RKO (cell line): ENCODE data around the gene SALL2.
"Not testable (repeated sequence)": the region's sequence is repeated elsewhere in the genome, so short reads cannot be mapped to it uniquely, and the experiment has no call there.

ENCODE experiments used
- DNase-seq: peaks from one replicate; pipeline ENCODE4 v3.0.0-alpha.2; 2016; ENCODE audit warnings: low spot score

The SALL2 gene

DNA sequence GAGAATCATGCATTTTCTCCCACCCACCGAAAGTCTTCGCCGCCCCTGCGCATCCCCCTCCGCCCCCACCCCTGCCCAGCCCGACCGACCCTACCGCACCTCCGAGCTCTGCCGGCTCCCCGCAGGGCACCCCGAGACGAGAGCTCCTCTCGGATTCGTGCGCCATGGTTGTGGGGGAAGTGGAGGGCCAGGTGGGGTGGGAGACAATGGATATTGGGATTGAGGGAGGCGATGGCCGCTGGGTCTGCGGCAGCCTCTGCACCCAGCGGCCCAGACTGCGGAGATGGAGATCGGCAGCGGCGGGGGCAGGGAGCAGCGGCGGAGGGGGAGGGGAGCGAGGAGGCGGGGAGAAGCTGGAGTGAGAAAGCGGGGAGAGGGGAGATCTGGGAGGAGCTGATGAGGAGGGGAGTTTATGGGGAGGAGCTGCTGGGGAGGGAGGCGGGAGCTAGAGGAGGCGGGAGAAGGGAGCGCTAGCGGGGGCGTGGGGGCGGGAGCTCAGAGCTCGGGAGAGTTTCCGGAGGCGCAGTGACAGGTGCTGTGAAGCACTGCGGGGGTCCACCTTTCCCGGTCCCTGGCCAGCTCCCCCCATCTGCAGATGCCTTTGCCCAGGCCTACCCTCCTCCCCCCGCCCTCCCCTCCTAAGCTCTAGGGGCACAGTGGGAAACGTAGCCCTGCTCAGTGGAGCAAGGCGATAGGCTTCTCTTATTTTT is at the start of gene SALL2:
SALL2 (minus strand) TSS at position 385 of the 710 bp plus-strand sequence; CDS start at position 166, 219 bp downstream.
- DNase-seq = no peak

GRCh38 chr14:21575661-21576060 is 49.5 kb upstream of the SALL2 start:
- DNase-seq = no peak

GRCh38 chr14:21572604-21573003 is 46.5 kb upstream of the SALL2 start:
- DNase-seq = no peak

GRCh38 chr14:21558703-21559170 is 32.6 kb upstream of the SALL2 start:
- DNase-seq = no peak

DNA sequence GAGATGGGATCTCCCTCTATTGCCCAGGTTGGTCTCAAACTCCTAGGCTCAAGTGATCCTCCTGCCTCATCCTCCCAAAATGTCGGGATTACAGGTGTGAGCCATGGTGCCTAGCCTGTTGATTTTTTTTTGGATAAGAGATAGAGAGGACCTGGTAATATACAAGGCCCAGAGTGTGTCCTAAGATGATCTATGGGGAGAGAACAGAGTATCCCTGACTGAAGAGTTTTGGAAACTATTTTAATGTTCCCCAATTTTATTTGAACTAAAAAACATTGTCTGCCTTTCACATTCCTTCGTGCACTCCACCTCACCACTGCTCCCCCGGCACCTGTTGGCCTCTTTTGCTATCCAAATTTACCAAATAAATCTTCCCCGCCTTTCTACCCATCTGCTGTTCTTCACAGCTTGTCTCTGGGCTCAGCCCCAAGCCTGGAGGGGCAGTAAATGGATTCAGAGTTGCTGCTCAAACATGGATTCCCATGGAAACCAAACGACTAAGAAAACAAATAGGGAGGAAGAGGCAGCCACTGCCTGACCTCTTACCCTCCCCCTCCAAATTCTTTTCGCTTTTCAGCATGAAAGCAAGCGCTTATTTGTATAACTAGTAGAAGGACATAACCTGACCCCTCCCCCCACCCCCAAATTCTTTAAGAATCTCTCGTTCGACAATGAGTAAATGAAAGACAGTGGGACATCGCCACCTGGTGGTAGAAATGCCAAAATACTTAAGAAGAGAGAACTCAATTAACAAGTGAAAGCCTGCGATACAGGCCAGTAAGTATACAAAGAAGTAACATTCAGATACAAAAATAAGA is 31.1 kb upstream of the SALL2 start:
- DNase-seq = peak; percentile 88

- no peak for DNase-seq
Observed at GRCh38 chr14:21556378-21557083, 30.4 kb upstream of the SALL2 start.

DNA sequence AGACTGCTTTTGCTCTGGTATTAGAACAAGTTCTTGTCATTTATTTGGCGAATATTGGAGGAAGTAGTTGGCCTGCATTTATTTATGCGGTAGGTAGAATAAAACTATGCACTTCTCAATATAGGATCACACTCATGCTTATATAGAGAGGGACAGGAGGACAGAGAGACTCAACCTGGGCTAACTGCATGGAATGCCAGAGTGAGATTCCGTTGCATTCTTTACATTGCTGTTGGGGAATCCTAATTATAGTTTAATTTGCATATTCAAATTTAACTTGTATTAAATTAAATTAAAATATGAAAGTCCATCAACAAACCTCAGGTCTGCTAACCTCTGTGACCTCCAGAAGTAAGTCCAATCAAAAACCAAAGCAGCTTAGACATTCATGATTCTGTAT is 27.1 kb upstream of the SALL2 start:
- DNase-seq = no peak

DNA sequence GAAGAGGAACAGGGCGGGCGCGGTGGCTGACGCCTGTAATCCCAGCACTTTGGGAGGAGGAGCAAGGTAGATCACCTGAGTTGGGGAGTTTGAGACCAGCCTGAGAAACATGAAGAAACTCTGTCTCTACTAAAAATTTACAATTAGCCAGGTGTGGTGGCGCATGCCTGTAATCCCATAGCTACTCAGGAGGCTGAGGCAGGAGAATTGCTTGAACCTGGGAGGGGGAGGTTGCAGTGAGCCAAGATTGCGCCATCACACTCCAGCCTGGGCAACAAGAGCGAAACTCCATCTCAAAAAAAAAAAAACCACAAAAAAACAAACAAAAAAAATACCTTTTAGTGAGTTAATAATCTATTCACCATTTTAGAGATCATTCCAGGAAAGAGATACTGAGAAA is 18.4 kb upstream of the SALL2 start:
- not testable (repeated sequence) for DNase-seq

DNA sequence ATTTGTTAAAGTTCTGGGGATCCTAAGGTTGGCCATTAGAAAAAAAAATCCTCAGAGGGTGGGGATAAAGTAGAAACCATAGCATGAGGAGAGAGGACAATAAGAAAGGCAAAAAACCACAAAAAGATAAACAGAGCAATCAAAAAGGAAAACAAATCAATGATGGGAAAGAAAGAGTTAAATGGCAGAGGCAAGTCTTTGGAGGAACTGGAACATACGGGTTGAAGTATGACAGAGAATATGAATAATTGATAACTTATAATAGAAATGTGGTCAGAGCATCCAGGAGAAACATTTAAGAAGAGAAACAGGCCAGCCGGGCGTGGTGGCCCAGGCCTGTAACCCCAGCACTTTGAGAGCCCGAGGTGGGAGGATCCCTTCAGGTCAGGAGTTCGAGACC is 17.8 kb upstream of the SALL2 start:
- no peak for DNase-seq

- DNase-seq = no peak
Observed at GRCh38 chr14:21543521-21543960, 17.4 kb upstream of the SALL2 start.

DNA sequence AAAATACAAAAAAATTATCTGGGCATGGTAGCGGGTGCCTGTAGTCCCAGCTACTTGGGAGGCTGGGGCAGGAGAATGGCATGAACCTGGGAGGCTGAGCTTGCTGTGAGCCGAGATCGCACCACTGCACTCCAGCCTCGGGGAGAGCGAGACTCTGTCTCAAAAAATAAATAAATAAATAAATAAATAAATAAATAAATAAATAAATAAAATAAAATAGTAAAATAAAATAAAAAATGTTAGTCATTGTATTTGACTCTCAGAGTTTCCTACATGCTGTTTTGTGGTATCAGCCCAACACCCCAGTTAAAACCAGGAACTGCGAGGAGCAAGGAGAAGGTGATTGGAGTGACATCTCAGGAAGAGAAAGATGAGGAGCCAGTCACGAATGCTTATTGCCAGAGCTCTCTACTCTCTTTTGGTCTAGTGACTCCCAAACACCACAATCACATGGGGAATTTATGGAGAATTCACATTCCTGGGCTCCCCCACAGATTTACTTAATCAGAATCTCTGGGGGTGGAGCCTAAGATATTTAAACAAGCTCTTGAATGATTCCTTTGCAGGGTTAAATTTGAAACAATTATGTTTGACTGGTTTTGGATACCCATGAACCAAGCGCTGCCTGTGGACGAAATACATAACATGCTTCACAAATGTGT is 15.4 kb upstream of the SALL2 start:
- DNase-seq = no peak

DNA sequence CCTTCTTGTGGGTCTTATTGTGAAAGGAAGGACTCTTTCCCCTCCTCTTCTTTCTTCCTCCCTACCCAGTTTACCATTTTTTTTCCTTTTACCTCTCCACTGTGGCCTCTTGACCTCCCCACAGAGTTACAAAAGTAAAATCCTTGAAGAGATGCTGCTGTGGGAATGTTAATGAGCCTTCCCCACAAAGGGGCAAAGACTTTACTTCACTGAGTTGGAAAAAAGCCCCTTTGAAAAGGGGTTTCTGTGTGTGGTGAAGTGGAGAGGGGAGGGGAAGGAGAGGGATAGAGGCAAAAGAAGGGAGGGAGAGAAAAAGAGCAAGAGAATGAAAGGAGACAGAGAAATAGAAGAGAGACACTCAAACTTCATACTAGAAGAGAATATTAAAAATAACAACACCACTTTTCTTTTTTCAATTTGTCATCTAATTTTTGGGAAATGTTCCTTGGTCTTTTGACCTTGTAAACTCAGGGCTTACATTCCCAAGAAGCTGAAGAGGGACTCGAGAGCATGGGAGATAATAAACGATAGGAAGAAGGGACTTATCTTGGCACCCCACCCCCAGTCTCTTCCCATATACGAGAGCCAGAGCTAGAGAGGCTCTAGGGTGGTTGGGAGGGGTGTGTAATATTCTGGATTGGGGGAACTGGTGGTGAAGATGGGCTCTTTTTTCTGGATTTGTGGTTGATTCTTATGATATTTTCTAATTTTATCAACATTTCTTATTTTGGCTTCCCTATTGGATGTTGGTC is 13.2 kb upstream of the SALL2 start:
- no peak for DNase-seq

GRCh38 chr14:21537090-21537424 is 10.9 kb upstream of the SALL2 start:
- DNase-seq = no peak

DNA sequence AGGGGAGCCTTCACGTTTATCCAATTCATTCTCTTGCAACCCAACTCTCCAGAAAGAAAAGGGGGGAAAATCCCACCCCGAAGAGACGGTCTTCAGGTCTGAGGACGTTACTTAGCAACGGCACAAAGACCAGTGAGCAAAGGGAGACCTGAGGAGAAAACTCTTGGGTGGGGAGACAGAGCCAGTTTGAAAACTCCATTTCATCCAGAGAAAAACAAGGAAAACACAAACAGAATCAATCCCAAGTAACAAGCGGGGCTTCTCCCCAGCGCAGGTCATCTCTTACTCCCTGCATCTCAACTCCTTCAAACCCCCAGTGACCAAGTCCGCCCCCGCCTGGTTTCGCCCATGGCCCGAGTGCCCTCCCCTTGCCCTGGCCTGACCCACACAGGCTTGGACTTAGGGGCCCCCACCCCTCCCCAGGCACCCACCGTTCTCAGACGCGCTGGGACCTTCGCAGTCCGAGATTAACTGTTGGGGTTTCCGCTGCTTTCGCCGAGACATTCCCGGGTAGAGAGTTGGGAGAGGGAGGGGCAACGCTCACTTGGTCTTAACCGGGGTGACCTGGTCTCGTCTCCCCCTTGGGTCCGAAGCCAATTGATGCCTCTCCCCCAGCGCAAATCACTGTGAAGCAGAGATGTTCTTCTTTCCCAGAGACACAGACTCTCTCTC is 10.4 kb upstream of the SALL2 start:
- no peak for DNase-seq

- no peak for DNase-seq
Observed at GRCh38 chr14:21535545-21536417, 9.6 kb upstream of the SALL2 start.

- no peak for DNase-seq
Observed at GRCh38 chr14:21534576-21534975, 8.4 kb upstream of the SALL2 start.

GRCh38 chr14:21533294-21533693 is 7.1 kb upstream of the SALL2 start:
- DNase-seq = no peak

GRCh38 chr14:21529515-21529914 is 3.4 kb upstream of the SALL2 start:
- DNase-seq = no peak

GRCh38 chr14:21528381-21529348 is 2.5 kb upstream of the SALL2 start:
- no peak for DNase-seq
